GM12873 (cell line): ENCODE measurements around the gene PGM5.

Experiments used
- CTCF ChIP-seq: IDR thresholded peaks from 2 replicates; pipeline ENCODE4 v1.5.1; 2012; ENCODE audit warnings: low read depth, mild to moderate bottlenecking, moderate library complexity, low read length, control low read depth; ENCODE audit not compliant: insufficient read depth; ENCODE audit errors: missing control alignments

PGM5 gene

DNA sequence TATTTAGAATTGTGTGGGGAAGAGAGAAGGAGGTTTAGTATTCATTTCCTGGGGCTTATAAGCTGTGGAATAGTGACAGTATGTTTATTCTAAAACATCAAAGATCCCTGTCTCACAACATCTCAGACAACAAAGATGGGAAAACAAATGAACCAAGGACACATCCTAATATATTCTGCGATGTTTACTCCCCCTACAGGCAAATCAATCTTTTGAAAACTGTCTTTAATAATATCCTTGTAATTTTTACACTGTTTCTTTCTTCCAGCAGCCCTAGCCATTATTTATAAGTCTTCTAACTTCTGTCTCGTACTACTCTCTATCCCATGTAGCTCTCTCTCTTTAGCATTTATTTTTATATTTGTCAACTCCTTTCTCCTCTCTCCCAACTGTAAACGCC is 217.7 kb downstream of the PGM5 start:
- peak; percentile 38 for TF ChIP-seq CTCF

DNA sequence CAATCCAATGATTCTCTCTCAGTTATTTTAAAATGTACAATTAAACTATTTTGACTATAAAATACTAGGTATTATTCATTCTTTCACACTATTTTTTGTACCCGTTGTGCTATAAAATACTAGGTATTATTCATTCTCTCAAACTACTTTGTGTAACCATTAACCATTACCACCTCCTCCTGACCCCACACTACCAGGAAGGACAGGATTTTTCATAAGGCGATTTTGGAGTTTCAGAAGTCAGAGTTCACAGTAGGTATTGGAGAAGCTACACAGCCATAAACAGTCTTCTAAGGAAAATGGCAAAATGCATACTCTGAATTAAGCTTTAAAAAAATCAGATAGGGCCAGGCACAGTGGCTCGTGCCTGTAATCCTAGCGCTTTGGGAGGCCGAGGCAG is 219.4 kb downstream of the PGM5 start:
- no peak for TF ChIP-seq CTCF

GRCh38 chr9:68577774-68578591 is 221.6 kb downstream of the PGM5 start:
- TF ChIP-seq CTCF: no peak
